Prostate gland (tissue), 2 donors: ENCODE results near the gene C10orf88.

Experiments used
- CTCF ChIP-seq, 4 experiments: fragments of 200-600 bp in 2 of 4; fragments of 450-650 bp in 2 of 4; sonication (generic) in 2 of 4; IDR thresholded peaks; 1 replicate in 3 of 4; 2 replicates in 1 of 4; pipeline ENCODE4 v1.5.1; 2016 to 2019; ENCODE audit warnings: antibody characterized with exemption in 4 of 4, mild to moderate bottlenecking in 2 of 4, moderate library complexity in 2 of 4
- POLR2A ChIP-seq: fragments of 450-650 bp; IDR thresholded peaks from one replicate; pipeline ENCODE4 v1.6.1; 2016; ENCODE audit warnings: antibody characterized with exemption, mild to moderate bottlenecking
- POLR2AphosphoS5 ChIP-seq: sonication (generic); formaldehyde crosslinking; IDR thresholded peaks from one replicate; pipeline ENCODE4 v1.6.1; 2017; ENCODE audit warnings: antibody characterized with exemption

- TF ChIP-seq POLR2A = no peak
- no peak for TF ChIP-seq POLR2AphosphoS5
- no peak for TF ChIP-seq CTCF (IDR thresholded peaks at IDR 0.05)
These were observed 38.3 kb downstream of the C10orf88 start for GRCh38 chr10:122915700-122916099.
